Esophagus squamous epithelium (tissue), 4 donors: ENCODE measurements around the gene CCDC80.

Experiments used
- POLR2A ChIP-seq, 4 donors: fragments of 450-650 bp; IDR thresholded peaks; one replicate each; pipeline ENCODE4 v1.6.1; 2017; ENCODE audit warnings: antibody characterized with exemption in 4 of 4, mild to moderate bottlenecking in 4 of 4, moderate library complexity in 3 of 4
- TF ChIP-seq, protein P1 (sequence below), 6 experiments: fragments of 450-650 bp in 4 of 6; fragments of 200-600 bp in 2 of 6; sonication (generic) in 2 of 6; IDR thresholded peaks; one replicate each; pipeline ENCODE4 v1.5.1; 2016 to 2019; ENCODE audit warnings: antibody characterized with exemption in 6 of 6, mild to moderate bottlenecking in 4 of 6, moderate library complexity in 4 of 6

DNA sequence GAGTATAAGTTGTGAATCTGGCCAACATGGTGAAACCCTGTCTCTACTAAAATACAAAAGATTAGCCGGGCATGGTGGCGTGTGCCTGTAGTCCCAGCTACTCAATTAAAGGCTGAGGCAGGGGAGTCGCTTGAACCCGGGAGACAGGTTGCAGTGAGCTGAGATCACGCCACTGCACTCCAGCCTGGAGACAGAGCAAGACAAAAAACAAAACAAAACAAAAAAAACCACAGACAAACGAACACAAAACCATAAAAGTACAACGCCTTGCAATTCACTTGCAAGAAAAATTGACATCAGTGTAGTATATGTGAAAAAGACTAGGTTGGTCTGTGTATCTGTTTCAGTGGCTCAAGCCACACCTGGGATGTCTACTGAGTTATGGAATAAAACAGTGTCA is 29.9 kb upstream of the CCDC80 start:
- TF ChIP-seq, protein P1, sequence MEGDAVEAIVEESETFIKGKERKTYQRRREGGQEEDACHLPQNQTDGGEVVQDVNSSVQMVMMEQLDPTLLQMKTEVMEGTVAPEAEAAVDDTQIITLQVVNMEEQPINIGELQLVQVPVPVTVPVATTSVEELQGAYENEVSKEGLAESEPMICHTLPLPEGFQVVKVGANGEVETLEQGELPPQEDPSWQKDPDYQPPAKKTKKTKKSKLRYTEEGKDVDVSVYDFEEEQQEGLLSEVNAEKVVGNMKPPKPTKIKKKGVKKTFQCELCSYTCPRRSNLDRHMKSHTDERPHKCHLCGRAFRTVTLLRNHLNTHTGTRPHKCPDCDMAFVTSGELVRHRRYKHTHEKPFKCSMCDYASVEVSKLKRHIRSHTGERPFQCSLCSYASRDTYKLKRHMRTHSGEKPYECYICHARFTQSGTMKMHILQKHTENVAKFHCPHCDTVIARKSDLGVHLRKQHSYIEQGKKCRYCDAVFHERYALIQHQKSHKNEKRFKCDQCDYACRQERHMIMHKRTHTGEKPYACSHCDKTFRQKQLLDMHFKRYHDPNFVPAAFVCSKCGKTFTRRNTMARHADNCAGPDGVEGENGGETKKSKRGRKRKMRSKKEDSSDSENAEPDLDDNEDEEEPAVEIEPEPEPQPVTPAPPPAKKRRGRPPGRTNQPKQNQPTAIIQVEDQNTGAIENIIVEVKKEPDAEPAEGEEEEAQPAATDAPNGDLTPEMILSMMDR (IDR thresholded peaks at IDR 0.05), result no peak
- TF ChIP-seq POLR2A (IDR thresholded peaks at IDR 0.05), result no peak
